ENCODE data around the gene NTNG2. TPM values are rescaled to one million over a fixed set of nuclear protein-coding genes. Genes with fewer than 3 reads are reported as not detected.

The NTNG2 gene
- total RNA-seq, 3 donors from 2014 or later, result under 0.01 to 1.9 (median 0.29) TPM

DNA sequence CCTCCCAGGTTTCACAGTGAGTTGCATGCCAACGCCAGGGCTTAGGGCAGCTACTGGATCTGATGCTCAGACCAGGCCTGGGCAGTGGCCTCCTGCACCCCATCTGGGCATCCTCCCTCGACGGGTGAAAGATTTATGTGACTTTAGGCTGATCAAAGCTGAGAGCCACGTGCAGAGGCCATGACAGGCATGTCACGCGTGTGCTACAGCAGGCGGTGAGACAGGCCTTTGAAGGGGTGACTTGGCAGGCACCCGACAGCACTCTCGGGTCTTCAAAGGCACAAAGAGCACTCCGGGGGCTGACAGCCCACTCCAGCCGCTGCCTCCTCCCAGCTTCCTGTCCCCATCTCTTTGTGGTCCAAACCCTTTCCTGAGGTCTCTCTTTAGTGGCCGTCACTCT lies 66.2 kb downstream of the NTNG2 start:
- DNase-seq (ENCODE audit: low spot score in 2 of 2), result no peak
- TF ChIP-seq POLR2AphosphoS5 (IDR thresholded peaks at IDR 0.05) (no peak), POLR2A (IDR thresholded peaks at IDR 0.05) (no peak)
- TF ChIP-seq, protein P1, sequence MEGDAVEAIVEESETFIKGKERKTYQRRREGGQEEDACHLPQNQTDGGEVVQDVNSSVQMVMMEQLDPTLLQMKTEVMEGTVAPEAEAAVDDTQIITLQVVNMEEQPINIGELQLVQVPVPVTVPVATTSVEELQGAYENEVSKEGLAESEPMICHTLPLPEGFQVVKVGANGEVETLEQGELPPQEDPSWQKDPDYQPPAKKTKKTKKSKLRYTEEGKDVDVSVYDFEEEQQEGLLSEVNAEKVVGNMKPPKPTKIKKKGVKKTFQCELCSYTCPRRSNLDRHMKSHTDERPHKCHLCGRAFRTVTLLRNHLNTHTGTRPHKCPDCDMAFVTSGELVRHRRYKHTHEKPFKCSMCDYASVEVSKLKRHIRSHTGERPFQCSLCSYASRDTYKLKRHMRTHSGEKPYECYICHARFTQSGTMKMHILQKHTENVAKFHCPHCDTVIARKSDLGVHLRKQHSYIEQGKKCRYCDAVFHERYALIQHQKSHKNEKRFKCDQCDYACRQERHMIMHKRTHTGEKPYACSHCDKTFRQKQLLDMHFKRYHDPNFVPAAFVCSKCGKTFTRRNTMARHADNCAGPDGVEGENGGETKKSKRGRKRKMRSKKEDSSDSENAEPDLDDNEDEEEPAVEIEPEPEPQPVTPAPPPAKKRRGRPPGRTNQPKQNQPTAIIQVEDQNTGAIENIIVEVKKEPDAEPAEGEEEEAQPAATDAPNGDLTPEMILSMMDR (IDR thresholded peaks at IDR 0.05), result no peak
- H3K9me3 ChIP-seq, result no peaks in the 10 kb centered on the region
- H3K27ac ChIP-seq, result no peak overlapping the region
- no peaks in the 10 kb centered on the region for H3K36me3 ChIP-seq
- peaks cover 0 to 48% of the 10 kb centered on the region in 2 donors for H3K27me3 ChIP-seq
- no peaks in the 10 kb centered on the region for H3K4me1 ChIP-seq
- intact Hi-C loops (cut with DNase I; ENCODE audit: low total_unique reads), result no loop called here
- H3K4me3 ChIP-seq, result no peak overlapping the region

DNA sequence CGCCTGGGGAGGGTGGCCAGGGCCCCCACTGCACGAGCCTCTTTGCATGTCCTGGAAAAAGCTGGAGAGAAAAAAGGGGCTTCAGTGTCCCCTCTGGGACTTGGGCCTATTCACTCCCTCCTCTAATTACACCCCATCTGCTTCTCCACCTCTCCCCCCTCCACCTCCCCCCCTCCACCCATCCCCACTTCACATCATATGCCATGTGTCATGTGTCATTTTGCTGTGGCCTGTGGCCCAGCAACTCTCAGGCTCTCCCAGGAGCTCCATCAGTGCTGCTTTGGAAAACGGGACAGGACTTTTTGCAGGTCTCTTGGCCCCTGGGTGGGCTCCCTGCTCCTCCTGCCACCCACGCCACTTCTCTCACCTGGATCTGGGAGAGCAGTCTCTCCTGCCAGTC lies 68.7 kb downstream of the NTNG2 start:
- Histone ChIP-seq H3K27ac (no peak overlapping the region), H3K9me3 (no peaks in the 10 kb centered on the region), H3K4me1 (no peaks in the 10 kb centered on the region), H3K4me3 (no peak overlapping the region), H3K27me3 (peaks cover 0 to 66% of the 10 kb centered on the region in 2 donors), H3K36me3 (no peaks in the 10 kb centered on the region)
- DNase-seq (ENCODE audit: low spot score in 2 of 2), result no peak
- intact Hi-C loops (cut with DNase I; ENCODE audit: low total_unique reads), result no loop called here
- TF ChIP-seq, protein P1 (IDR thresholded peaks at IDR 0.05), result no peak
- no peak for TF ChIP-seq POLR2A (IDR thresholded peaks at IDR 0.05)
- no peak for TF ChIP-seq POLR2AphosphoS5 (IDR thresholded peaks at IDR 0.05)

DNA sequence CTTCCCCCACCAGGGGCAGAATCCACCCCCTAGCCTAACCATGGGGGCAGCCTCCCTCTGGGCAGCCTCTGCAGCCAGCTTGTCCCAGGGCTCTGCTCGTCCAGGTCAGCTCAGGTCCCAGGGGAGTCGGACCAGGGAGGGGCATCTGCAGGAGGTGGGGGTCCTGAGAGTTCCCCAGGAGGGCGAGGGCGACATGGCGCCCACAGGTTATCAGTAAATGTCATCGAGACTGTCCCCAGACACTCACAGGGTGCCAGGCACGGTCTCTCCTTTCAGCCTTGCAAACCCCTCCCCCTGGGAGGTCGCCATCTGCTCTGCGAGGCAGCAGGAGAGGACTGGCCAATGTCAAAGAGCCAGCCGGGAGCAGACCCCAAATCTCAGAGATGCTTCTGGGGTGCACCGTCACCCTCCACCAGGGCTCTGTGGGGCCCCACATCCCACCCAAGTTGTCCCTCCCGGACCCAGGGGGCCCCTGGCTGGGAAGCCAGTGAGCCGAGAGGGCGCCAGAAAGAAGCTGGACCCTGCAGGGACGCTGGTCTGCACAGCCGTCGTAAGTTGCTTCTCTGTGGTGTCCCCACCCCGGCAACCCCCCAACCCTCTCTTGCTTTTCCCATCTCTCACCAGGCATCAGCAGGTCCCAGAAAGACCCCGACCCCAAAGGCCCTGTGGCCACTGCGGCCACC lies 69.3 kb downstream of the NTNG2 start:
- intact Hi-C loops (cut with DNase I; ENCODE audit: low total_unique reads), result no loop called here
- TF ChIP-seq, protein P1 (IDR thresholded peaks at IDR 0.05), result no peak
- TF ChIP-seq POLR2A (IDR thresholded peaks at IDR 0.05), result no peak
- no peak for TF ChIP-seq POLR2AphosphoS5 (IDR thresholded peaks at IDR 0.05)
- Histone ChIP-seq H3K4me3 (no peak overlapping the region), H3K27ac (no peak overlapping the region), H3K36me3 (no peaks in the 10 kb centered on the region), H3K9me3 (no peaks in the 10 kb centered on the region), H3K4me1 (no peaks in the 10 kb centered on the region), H3K27me3 (peaks cover 0 to 71% of the 10 kb centered on the region in 2 donors)
- no peak for DNase-seq (ENCODE audit: low spot score in 2 of 2)

DNA sequence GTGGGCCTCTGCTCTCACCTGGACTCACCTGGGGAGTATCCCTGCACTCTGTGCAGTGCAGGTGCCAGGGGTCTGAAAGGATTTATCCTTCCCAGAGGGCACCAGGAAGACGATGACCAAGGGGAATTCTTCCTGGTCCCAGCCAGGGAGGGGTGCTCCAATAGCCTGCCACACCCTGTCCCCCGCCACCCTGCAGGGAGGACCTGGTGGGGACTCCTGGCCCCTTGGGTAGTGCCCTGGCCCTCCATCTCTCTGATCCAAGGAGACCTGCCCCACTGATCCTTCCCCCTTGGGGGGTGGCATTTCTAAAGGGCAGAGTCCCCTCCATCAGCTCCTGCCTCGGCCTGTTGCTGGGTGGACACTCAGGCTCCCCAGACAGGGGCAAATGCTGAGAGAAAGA lies 70.7 kb downstream of the NTNG2 start:
- DNase-seq (ENCODE audit: low spot score in 2 of 2), result no peak
- H3K9me3 ChIP-seq, result no peaks in the 10 kb centered on the region
- intact Hi-C loops (cut with DNase I; ENCODE audit: low total_unique reads), result no loop called here
- TF ChIP-seq, protein P1 (IDR thresholded peaks at IDR 0.05), result no peak
- TF ChIP-seq POLR2A (IDR thresholded peaks at IDR 0.05), result no peak
- TF ChIP-seq POLR2AphosphoS5 (IDR thresholded peaks at IDR 0.05), result no peak
- H3K4me3 ChIP-seq, result no peak overlapping the region
- H3K36me3 ChIP-seq, result no peaks in the 10 kb centered on the region
- H3K4me1 ChIP-seq, result no peaks in the 10 kb centered on the region
- H3K27me3 ChIP-seq, result peaks cover 0 to 72% of the 10 kb centered on the region in 2 donors
- H3K27ac ChIP-seq, result no peak overlapping the region

DNA sequence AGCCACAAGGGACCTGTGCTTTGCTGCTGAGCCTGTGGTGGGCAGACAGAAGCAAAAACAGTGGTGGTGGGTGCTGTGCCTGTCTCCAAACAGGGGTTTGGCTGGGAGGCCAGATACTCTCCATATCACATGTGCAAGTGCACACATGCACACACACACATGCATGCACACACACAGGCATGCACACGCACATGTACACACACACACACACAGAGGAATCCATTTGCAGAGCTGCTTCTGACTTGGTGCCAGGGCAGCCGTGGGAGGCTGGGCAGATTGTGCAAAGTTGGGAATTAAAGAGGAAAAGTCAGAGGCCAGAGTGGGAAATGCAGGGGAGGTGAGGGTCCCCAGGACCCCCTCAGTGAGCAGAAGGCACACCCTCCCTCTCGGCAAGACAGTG lies 71.3 kb downstream of the NTNG2 start:
- Histone ChIP-seq H3K4me1 (no peaks in the 10 kb centered on the region), H3K27ac (no peak overlapping the region), H3K27me3 (peaks cover 0 to 72% of the 10 kb centered on the region in 2 donors), H3K9me3 (no peaks in the 10 kb centered on the region), H3K4me3 (no peak overlapping the region), H3K36me3 (no peaks in the 10 kb centered on the region)
- no peak for DNase-seq (ENCODE audit: low spot score in 2 of 2)
- intact Hi-C loops (cut with DNase I; ENCODE audit: low total_unique reads), result no loop called here
- TF ChIP-seq POLR2A (IDR thresholded peaks at IDR 0.05), result no peak
